Kidney (tissue), 14 donors: ENCODE data around the gene HOXC6. TPM values are rescaled to one million over a fixed set of nuclear protein-coding genes. Genes with fewer than 3 reads are reported as not detected.

Experiments used
- DNase-seq, 5 donors: peaks; one replicate each; pipeline ENCODE4 v3.0.0-alpha.2; 2013 to 2020
- FAIRE-seq: peaks from 2 replicates; lab custom pipeline; 2012; peaks lifted over from hg19 to GRCh38; lab: Jason Lieb, UNC
- H3K27ac ChIP-seq, 2 donors: one replicate each; pipeline ENCODE4 v1.7.0; 2013; ENCODE audit warnings: low read depth in 2 of 2, low read length in 2 of 2, inconsistent platforms in 1 of 2
- H3K27me3 ChIP-seq: one replicate; pipeline ENCODE4 v1.7.1; 2013; ENCODE audit warnings: low read length, inconsistent platforms; ENCODE audit not compliant: control insufficient read depth, insufficient read depth
- H3K36me3 ChIP-seq, 3 donors: one replicate each; pipeline versions ENCODE4 v1.7.0 to v1.7.1; 2013; ENCODE audit warnings: low read length in 3 of 3, control low read depth in 1 of 3, inconsistent platforms in 1 of 3; ENCODE audit not compliant: insufficient read depth in 3 of 3, control insufficient read depth in 2 of 3
- H3K4me1 ChIP-seq, 3 donors: one replicate each; pipeline versions ENCODE4 v1.7.0 to v1.7.1; 2013; ENCODE audit warnings: low read length in 3 of 3, inconsistent platforms in 1 of 3, low read depth in 1 of 3; ENCODE audit not compliant: control insufficient read depth in 2 of 3, insufficient read depth in 2 of 3
- H3K4me3 ChIP-seq, 3 donors: one replicate each; pipeline versions ENCODE4 v1.7.0 to v1.8.1; 2013; ENCODE audit warnings: low read length in 3 of 3, control low read depth in 1 of 3, inconsistent platforms in 1 of 3
- H3K9ac ChIP-seq, 3 donors: one replicate each; pipeline versions ENCODE4 v1.7.0 to v1.7.1; 2013; ENCODE audit warnings: low read length in 3 of 3, control low read depth in 1 of 3, inconsistent platforms in 1 of 3
- H3K9me3 ChIP-seq, 3 donors: one replicate each; pipeline versions ENCODE4 v1.7.0 to v1.7.1; 2013; ENCODE audit warnings: low read length in 3 of 3, control low read depth in 1 of 3, inconsistent platforms in 1 of 3; ENCODE audit not compliant: control insufficient read depth in 2 of 3, insufficient read depth in 1 of 3
- CTCF ChIP-seq: IDR thresholded peaks from 3 replicates; pipeline ENCODE4 v1.5.1; 2012; ENCODE audit warnings: mild to moderate bottlenecking, moderate library complexity, borderline replicate concordance; ENCODE audit not compliant: insufficient read depth; ENCODE audit errors: extremely low read depth
- intact Hi-C: fragments of 100-400 bp; cut with DNase I; formaldehyde crosslinking; loops from one replicate; pipeline ENCODE4 v1.11.1; 2022
- polyA plus RNA-seq: library from polyadenylated mRNA; stranded (reverse); fragments of 350-450 nt; fragmentation: Illumina TruSeq; extraction: RNeasy Lipid Tissue Mini Kit (QIAGEN cat#74804); gene quantifications from one replicate; pipeline ENCODE4 v1.2.3, GENCODE V29; 2014; ENCODE audit warnings: low read depth, low replicate concordance; ENCODE audit not compliant: insufficient read depth
- total RNA-seq: library from RNA; stranded (reverse); fragmentation: NEBNext Ultra II Directional; extraction: Animal tissue kit (Norgen Biotek cat#: 25700); gene quantifications from one replicate; pipeline ENCODE4 v1.2.1, GENCODE V29; 2021
- donor health status: control.
- donor health status: control.
- donor health status: control.
- donor health status: control.
- donor health status: control.
- donor health status: DM: yes; HTN: yes; CAD: no.
- donor health status: Normal renal cell carcinoma (clear cell type).

The HOXC6 gene
- total and polyA plus RNA-seq, 2 donors from 2014 or later: 11.4 to 22.0 TPM

DNA sequence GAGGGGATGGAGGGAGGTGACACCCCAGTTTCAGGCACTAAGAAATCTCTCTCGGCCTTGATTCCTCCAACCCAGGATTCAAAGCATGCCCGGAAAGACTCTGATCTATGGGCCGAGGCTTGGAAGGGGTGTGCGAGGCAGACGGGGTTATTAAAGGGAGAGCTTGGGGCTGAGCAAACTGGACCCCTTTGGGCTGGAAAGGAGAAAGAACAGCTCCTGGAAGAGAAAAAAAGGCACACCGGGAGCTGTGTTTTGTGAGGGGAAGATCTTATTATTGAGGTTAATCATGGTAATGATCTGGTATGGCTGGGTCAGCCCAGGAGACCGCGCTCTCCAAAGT is 19.7 kb downstream of the HOXC6 start:
- FAIRE-seq (no peak), DNase-seq (peak in 1 of 5 donors; percentile 17)
- Histone ChIP-seq H3K27ac (no peak overlapping the region), H3K9me3 (no peaks in the 10 kb centered on the region), H3K4me3 (no peak overlapping the region), H3K27me3 (peaks cover 7% of the 10 kb centered on the region), H3K9ac (no peak overlapping the region), H3K4me1 (peaks cover 4 to 15% (median 5%) of the 10 kb centered on the region in 3 donors), H3K36me3 (no peaks in the 10 kb centered on the region)
- no peak for TF ChIP-seq CTCF
- intact Hi-C loops: no loop called here

- Histone ChIP-seq H3K4me3 (no peak overlapping the region), H3K36me3 (no peaks in the 10 kb centered on the region), H3K9me3 (no peaks in the 10 kb centered on the region), H3K4me1 (peaks cover 1 to 14% (median 4%) of the 10 kb centered on the region in 3 donors), H3K27me3 (peaks cover 7% of the 10 kb centered on the region), H3K9ac (no peak overlapping the region), H3K27ac (no peak overlapping the region)
- DNase-seq (peak in 3 of 5 donors; percentile 20 to 32 (median 24)), FAIRE-seq (no peak)
- TF ChIP-seq CTCF: no peak
- intact Hi-C loops: no loop called here
Measured at GRCh38 chr12:54048406-54049093, 20.3 kb downstream of the HOXC6 start.

- Histone ChIP-seq H3K27me3 (peaks cover 7% of the 10 kb centered on the region), H3K4me1 (peaks cover 0 to 14% (median 4%) of the 10 kb centered on the region in 3 donors), H3K4me3 (no peak overlapping the region), H3K27ac (no peak overlapping the region), H3K36me3 (no peaks in the 10 kb centered on the region), H3K9ac (no peak overlapping the region), H3K9me3 (no peaks in the 10 kb centered on the region)
- DNase-seq (peak in 1 of 5 donors; percentile 5), FAIRE-seq (no peak)
- intact Hi-C loops: no loop called here
- TF ChIP-seq CTCF: no peak
Measured at GRCh38 chr12:54049108-54049507, 20.9 kb downstream of the HOXC6 start.
